ENCODE results near the gene SYTL3.

GRCh38 chr6:158643836-158644230 lies 6.0 kb upstream of the SYTL3 start:
- TF ChIP-seq, protein P1, sequence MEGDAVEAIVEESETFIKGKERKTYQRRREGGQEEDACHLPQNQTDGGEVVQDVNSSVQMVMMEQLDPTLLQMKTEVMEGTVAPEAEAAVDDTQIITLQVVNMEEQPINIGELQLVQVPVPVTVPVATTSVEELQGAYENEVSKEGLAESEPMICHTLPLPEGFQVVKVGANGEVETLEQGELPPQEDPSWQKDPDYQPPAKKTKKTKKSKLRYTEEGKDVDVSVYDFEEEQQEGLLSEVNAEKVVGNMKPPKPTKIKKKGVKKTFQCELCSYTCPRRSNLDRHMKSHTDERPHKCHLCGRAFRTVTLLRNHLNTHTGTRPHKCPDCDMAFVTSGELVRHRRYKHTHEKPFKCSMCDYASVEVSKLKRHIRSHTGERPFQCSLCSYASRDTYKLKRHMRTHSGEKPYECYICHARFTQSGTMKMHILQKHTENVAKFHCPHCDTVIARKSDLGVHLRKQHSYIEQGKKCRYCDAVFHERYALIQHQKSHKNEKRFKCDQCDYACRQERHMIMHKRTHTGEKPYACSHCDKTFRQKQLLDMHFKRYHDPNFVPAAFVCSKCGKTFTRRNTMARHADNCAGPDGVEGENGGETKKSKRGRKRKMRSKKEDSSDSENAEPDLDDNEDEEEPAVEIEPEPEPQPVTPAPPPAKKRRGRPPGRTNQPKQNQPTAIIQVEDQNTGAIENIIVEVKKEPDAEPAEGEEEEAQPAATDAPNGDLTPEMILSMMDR (IDR thresholded peaks at IDR 0.05), result no peak
- TF ChIP-seq POLR2AphosphoS5 (IDR thresholded peaks at IDR 0.05), result no peak

All from upper lobe of left lung (tissue), 4 donors.